Effector CD8-positive, alpha-beta T cell (primary cell): Measurements from ENCODE around the gene GLYATL2.

Experiments used
- DNase-seq: peaks from one replicate; lab custom pipeline; 2025; lab: John Stamatoyannopoulos, UW
- total RNA-seq, 4 experiments: gene quantifications; one replicate each; lab custom pipeline; 2026; lab: John Stamatoyannopoulos, UW

Gene GLYATL2
- total RNA-seq = 0 to 0.18 (median 0) reads per million in 4 experiments

GRCh38 chr11:58844361-58845005 is at the start of gene GLYATL2:
Gene GLYATL2 (minus strand): TSS chr11:58844704. CDS start chr11:58839612, 5,092 bp downstream.
- no peak for DNase-seq

DNA sequence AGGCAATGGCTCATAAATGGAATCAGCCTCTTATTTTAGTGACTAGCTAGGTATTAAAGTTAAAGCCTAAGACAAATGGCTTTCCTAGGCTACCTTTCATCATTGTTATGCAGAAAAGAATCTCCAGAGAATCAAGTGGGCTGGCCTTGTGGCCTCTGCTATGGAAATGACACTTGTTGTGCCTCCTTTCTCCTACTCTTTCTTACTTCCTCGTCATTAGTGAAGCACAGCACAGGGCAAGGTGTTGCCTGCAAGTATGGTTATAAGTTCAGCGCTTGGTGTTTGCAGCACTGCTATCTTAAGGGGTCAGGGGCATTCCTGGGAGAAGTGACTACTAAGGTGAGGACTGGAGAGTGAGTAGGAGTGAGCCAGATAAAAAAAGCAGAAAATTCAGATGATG is 49.4 kb upstream of the GLYATL2 start:
- DNase-seq = no peak

DNA sequence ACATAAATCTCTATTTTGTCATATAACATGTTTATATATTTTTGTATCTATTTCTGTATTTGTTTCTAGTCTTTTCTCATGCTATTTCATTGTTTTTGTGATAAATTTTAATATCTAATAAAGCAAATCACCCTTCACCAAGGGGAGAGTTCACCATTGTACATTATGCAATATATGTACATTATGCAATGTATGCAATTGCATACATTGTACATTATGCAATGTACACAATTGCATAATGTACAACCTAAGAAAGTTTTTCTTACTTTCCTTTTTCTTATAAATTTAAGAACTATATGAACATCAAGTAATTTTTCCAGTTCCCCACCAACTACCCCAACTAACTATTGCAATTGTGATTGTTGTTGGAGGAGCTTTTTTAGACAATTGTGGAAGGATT is 44.1 kb upstream of the GLYATL2 start:
- no peak for DNase-seq

DNA sequence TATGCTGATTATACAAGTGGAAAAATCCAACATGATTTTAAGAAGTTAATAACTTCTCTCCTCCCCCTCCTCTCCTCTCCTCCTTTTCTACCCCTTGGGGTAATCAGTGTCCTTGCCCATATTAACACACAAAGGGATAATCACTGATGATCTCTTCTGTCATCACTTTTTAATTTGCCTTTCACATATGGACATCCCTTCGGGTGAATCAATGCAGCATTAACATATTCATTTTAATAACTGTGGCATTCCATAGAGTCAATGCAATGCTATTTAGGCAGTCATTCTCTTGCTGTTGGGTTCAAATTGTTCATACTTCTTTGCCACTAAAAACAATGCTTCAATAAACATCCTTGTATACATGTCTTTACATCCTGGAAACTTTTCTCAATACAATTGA is 42.9 kb upstream of the GLYATL2 start:
- no peak for DNase-seq

- no peak for DNase-seq
Observed at GRCh38 chr11:58880625-58881024, 36.1 kb upstream of the GLYATL2 start.

GRCh38 chr11:58880166-58880565 is 35.7 kb upstream of the GLYATL2 start:
- DNase-seq = no peak

- no peak for DNase-seq
Observed at GRCh38 chr11:58867556-58867955, 23.1 kb upstream of the GLYATL2 start.

GRCh38 chr11:58866788-58867187 is 22.3 kb upstream of the GLYATL2 start:
- no peak for DNase-seq

- DNase-seq = no peak
Observed at GRCh38 chr11:58864335-58864734, 19.8 kb upstream of the GLYATL2 start.

- no peak for DNase-seq
Observed at GRCh38 chr11:58863697-58864096, 19.2 kb upstream of the GLYATL2 start.

DNA sequence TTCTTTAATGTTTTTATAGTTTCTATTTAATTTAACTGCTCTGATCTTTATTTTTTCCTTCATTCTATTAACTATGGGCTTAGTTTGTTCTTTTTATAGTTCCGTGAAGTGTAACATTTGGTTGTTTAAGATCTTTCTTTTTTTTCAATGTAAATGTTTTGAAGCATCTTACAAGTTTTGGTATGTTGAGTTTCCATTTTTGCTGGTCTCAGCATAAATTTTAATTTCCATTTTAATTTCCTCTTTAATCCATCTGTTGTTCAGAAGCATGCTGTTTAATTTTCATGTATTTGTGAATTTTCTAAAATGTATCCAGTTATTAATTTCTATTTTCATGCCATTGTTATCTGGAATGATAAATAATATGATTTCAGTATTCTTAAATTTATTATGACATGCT is 17.0 kb upstream of the GLYATL2 start:
- no peak for DNase-seq

GRCh38 chr11:58856806-58857205 is 12.3 kb upstream of the GLYATL2 start:
- no peak for DNase-seq

DNA sequence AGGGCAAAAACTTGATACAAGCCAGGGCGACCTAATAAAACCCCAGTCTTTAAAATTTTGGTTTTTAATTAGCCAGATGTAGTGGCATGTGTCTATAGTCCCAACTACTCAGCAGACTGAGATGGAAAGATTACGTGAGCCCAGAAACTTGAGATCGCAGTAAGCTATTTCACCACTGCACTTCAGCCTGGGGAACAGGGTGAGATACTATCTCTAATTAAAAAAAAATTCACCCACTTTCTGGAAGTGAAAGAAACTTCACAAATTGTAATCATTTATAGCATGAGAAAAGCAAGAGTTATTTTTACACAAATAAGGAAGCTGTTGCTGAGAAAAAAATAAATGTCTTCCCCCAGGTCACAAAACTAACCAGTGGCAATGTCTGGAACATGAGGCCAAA is 882 bp upstream of the GLYATL2 start:
- DNase-seq = no peak

- no peak for DNase-seq
Observed at GRCh38 chr11:58837707-58838388, 6.7 kb downstream of the GLYATL2 start.

DNA sequence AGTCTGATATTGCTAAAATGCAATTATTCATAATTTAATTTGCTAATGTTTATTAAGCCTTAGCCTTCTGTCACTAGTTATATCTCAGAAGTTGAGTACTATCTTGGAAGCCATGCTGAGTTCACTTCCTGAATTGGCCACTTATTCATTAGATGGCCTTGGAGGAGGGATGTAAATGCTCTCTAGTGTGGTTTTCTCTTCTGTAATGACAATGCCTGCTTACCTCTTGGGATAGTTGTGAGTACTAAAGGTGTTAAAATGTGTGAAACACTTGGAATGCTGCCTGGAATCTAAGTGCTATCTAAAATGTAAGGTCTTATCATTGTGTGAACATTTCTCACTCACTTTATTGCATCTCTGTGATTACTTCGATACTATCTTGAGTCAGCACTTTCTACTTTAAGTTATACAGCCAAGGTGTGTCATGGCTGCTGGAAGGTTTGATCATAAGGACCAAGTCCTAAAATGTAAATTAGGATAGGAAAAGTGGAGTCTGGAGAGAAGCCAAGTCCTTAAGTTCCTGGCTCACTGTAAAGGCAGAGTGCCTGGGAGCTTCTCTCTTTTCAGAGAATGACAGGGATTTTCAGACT is 12.4 kb downstream of the GLYATL2 start:
- DNase-seq = no peak

DNA sequence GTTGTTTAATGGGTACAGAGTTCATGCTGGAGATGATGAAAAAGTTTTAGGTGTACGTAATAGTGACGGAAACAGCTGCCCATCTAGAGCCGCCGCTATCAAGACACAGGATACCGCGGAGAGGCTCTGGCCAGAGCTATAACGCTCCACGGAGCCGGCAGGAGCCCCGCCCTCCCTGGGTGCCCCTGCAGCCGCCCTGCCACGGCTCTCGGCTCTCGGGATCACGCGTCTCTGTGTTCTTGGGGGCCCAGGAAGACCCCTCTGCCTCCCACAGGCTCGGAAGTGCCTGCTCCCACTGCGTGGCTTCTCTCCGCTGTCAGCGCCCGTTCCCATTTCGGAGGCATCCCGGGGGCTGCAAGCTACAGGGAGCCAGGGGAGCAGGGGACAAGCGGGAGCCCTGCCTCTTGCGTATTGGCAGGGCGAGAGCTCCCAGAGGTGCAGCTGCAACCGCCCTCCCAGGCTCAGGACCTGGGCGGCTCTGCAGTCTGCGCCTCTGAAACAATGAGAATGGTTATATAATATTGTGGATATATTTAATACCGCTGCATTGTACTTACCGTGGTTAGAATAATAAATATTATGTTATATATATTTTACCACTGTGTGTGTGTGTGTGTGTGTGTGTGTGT is 13.7 kb downstream of the GLYATL2 start:
- no peak for DNase-seq

DNA sequence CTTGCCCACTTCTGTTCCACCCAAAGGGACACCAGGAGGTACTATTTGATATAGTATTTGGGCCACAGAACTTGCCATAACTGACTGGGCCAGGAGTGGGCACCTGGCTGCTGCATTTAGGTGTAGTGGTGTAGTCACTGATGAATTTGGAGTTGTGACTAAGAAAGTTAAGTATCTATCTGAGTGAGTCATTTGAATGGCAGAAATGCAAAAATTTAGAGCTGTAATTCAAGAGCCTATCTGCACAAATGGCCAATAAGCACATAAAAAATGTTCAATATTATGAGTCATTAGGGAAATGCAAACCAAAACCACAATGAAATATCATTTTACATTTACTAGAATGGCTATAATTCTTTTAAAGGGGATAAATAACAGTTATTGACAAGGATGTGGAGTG is 14.7 kb downstream of the GLYATL2 start:
- no peak for DNase-seq

DNA sequence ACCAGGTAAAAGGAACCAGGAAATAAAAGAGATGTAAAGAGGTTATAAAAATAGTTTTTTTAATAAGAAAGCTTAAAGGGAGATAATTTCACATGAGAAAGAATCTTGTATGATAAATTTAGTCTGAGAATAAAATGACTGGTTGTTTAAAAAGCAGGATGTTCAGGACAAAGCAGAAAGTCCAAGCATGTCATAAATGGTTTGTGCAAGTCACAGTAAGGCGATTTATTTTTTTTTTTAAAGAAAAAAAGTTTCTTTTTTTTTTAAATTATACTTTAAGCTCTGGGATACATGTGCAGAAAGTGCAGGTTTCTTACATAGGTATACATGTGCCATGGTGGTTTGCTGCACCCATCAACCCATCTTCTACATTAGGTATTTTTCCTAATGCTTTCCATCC is 30.8 kb downstream of the GLYATL2 start:
- DNase-seq = no peak

DNA sequence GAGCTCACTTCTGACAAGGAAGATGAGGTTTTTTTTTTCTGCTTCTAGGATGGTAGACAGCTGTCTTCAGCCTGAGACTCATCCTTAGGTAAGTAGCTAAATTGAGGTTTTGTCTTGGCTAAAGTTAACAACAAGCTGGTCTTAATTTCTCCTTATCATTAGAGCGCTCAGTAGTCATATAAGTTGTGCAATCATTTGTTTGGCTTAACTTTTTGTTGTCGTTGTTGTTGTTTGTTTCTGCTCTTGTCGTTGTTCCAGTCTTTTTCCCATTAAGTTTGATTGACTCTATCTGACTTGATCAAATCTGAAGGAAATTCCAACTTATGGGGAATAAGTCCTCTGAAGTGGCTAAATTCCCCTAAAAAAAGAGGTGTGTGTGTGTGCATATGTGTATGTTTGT is 33.0 kb downstream of the GLYATL2 start:
- no peak for DNase-seq

DNA sequence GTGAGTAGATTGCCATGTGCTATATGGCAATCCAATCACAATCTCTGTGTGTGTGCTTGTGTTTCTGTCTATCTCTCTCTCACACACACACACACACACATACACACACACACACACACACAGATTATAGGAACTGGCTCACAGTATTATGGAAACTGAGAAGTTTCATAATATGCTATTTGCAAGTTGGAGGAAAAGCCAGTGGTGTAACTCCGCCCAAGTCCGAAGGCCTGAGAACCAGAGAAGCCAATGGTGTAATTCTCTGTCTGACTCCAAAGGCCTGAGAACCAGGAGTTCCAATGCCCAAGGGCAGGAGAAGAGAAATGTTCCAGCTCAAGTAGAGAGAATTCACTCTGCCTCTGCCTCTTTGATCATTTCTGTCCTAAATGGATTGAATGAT is 37.2 kb downstream of the GLYATL2 start:
- DNase-seq = no peak

- no peak for DNase-seq
Observed at GRCh38 chr11:58805065-58805464, 39.4 kb downstream of the GLYATL2 start.

GRCh38 chr11:58801974-58802545 is 42.4 kb downstream of the GLYATL2 start:
- DNase-seq = no peak

GRCh38 chr11:58801302-58801701 is 43.2 kb downstream of the GLYATL2 start:
- DNase-seq = no peak
